Lower leg skin (tissue), 3 donors: Measurements from ENCODE around the gene DYNLRB1.

Experiments
- CTCF ChIP-seq, 3 donors: fragments of 450-650 bp; IDR thresholded peaks; one replicate each; pipeline ENCODE4 v1.5.1; 2016; ENCODE audit warnings: antibody characterized with exemption in 3 of 3, mild to moderate bottlenecking in 3 of 3, moderate library complexity in 2 of 3
- POLR2A ChIP-seq, 2 donors: fragments of 450-650 bp; IDR thresholded peaks; one replicate each; pipeline ENCODE4 v1.6.1; 2016 to 2017; ENCODE audit warnings: antibody characterized with exemption in 2 of 2, mild to moderate bottlenecking in 1 of 2, moderate library complexity in 1 of 2

- no peak for TF ChIP-seq CTCF (IDR thresholded peaks at IDR 0.05)
- TF ChIP-seq POLR2A (IDR thresholded peaks at IDR 0.05) = no peak
Measured at GRCh38 chr20:34526466-34526865, 10.2 kb downstream of the DYNLRB1 start.
